NB4 (cell line): ENCODE data around the gene RASSF3.

Experiments used
- DNase-seq: peaks from one replicate; pipeline ENCODE4 v3.0.0; 2010; ENCODE audit warnings: low read depth
- H3K4me3 ChIP-seq: one replicate; pipeline ENCODE4 v1.5.1; 2011; ENCODE audit warnings: mild to moderate bottlenecking, low read depth, low read length, moderate library complexity
- MAX ChIP-seq: IDR thresholded peaks from 2 replicates; pipeline ENCODE4 v1.6.1; 2011; ENCODE audit warnings: low read depth, low read length
- MYC ChIP-seq: IDR thresholded peaks from 2 replicates; pipeline ENCODE4 v1.6.1; 2011; ENCODE audit warnings: low read depth, low read length
- POLR2A ChIP-seq: IDR thresholded peaks from 2 replicates; pipeline ENCODE4 v1.6.1; 2011; ENCODE audit warnings: mild to moderate bottlenecking; ENCODE audit not compliant: insufficient read length; ENCODE audit errors: extremely low read depth
- TF ChIP-seq, protein P1 (sequence below): IDR thresholded peaks from one replicate; pipeline ENCODE4 v1.5.1; 2012; ENCODE audit warnings: low read depth, low read length

The RASSF3 gene

GRCh38 chr12:64569923-64570691, 40.2 kb upstream of the RASSF3 start:
- DNase-seq, result no peak
- TF ChIP-seq POLR2A (no peak), MAX (no peak), MYC (no peak)
- TF ChIP-seq, protein P1, sequence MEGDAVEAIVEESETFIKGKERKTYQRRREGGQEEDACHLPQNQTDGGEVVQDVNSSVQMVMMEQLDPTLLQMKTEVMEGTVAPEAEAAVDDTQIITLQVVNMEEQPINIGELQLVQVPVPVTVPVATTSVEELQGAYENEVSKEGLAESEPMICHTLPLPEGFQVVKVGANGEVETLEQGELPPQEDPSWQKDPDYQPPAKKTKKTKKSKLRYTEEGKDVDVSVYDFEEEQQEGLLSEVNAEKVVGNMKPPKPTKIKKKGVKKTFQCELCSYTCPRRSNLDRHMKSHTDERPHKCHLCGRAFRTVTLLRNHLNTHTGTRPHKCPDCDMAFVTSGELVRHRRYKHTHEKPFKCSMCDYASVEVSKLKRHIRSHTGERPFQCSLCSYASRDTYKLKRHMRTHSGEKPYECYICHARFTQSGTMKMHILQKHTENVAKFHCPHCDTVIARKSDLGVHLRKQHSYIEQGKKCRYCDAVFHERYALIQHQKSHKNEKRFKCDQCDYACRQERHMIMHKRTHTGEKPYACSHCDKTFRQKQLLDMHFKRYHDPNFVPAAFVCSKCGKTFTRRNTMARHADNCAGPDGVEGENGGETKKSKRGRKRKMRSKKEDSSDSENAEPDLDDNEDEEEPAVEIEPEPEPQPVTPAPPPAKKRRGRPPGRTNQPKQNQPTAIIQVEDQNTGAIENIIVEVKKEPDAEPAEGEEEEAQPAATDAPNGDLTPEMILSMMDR, result no peak
- H3K4me3 ChIP-seq, result no peak overlapping the region

GRCh38 chr12:64571411-64571810, 38.9 kb upstream of the RASSF3 start:
- TF ChIP-seq MYC, result no peak
- TF ChIP-seq, protein P1, result no peak
- DNase-seq, result no peak
- H3K4me3 ChIP-seq, result no peak overlapping the region

DNA sequence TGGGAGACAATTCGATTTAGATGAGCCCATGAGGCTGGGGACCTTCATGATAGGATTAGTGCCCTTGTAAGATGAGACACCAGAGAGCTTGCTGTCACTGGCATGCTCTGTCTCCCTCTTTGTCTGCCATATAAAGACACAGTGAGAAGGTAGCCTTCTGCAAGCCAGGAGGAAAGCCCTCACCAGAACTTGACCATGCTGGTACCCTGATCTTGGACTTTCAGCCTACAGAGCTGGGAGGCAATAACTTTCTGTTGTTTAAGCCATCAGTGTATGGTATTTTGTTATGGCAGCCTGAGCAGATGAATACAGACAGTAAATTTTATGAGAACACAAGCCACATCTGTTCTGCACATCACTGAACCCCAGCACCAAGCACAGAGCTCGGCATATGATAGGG, 38.1 kb upstream of the RASSF3 start:
- no peak for TF ChIP-seq MAX
- no peak for TF ChIP-seq POLR2A
- TF ChIP-seq, protein P1, result no peak
- no peak for TF ChIP-seq MYC
- H3K4me3 ChIP-seq, result no peak overlapping the region
- DNase-seq, result no peak

- no peak for TF ChIP-seq MYC
- TF ChIP-seq MAX, result no peak
- no peak for TF ChIP-seq POLR2A
- TF ChIP-seq, protein P1, result no peak
- DNase-seq, result no peak
- no peak overlapping the region for H3K4me3 ChIP-seq
Observed at GRCh38 chr12:64574837-64575236, 35.5 kb upstream of the RASSF3 start.

DNA sequence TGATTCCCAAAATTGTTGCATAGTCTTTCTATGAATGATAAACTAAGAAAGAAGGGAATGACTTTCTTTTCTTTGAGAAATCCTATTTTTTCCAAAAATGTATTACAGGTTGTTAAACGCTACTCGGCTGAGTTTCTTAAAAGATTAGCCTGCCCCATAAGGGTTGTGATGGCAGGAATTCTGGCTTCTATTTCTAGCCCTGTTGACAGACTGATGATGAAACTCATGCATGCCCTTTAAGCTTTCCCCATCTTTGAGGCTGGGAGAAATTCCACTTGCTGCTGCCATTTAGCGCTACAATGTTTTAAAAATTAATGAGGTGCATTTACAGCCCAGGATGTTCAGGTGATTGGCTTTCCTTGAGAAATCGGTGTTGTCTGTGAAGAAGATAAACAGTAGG, 33.2 kb upstream of the RASSF3 start:
- DNase-seq, result no peak
- TF ChIP-seq POLR2A (no peak), MAX (no peak), MYC (no peak)
- TF ChIP-seq, protein P1, result no peak
- H3K4me3 ChIP-seq, result no peak overlapping the region
